K562 (cell line): ENCODE data around the gene PODXL. TPM values are rescaled to one million over a fixed set of nuclear protein-coding genes. Genes with fewer than 3 reads are reported as not detected.

Experiments used
- ARID1B ChIP-seq: fragments of 450-650 bp; IDR thresholded peaks from 2 replicates; pipeline ENCODE4 v1.6.1; 2016; ENCODE audit warnings: antibody characterized with exemption, mild to moderate bottlenecking, inconsistent platforms
- CBFB ChIP-seq: sonication (generic); formaldehyde crosslinking; IDR thresholded peaks from 2 replicates; pipeline ENCODE4 v1.4.0; 2020; ENCODE audit warnings: mild to moderate bottlenecking, missing genetic modification reagents
- CBX2 ChIP-seq: fragments of 200-600 bp; sonication (generic); IDR thresholded peaks from one replicate; pipeline ENCODE4 v1.6.1; 2012; ENCODE audit warnings: mild to moderate bottlenecking, low read length, inconsistent platforms; ENCODE audit not compliant: insufficient read depth, poor library complexity, severe bottlenecking
- CCNT2 ChIP-seq: IDR thresholded peaks from 2 replicates; pipeline ENCODE4 v1.6.1; 2011; ENCODE audit warnings: borderline replicate concordance, low read depth, mild to moderate bottlenecking, moderate library complexity, mixed read lengths, low read length; ENCODE audit not compliant: insufficient read length; ENCODE audit errors: extremely low read depth
- ELF2 ChIP-seq: fragments of 250-450 bp; sonication (Bioruptor Pico); IDR thresholded peaks from 2 replicates; pipeline ENCODE4 v1.5.0; 2021; ENCODE audit warnings: mild to moderate bottlenecking
- FOXJ2 ChIP-seq: fragments of 200-800 bp; sonication (Bioruptor generic); IDR thresholded peaks from 2 replicates; pipeline ENCODE4 v1.6.1; 2016; ENCODE audit warnings: missing genetic modification characterization, missing compliant biosample characterization
- GABPB1 ChIP-seq: sonication (generic); formaldehyde crosslinking; IDR thresholded peaks from 2 replicates; pipeline ENCODE4 v1.8.0; 2022; ENCODE audit warnings: mild to moderate bottlenecking, missing genetic modification reagents
- GTF3C2 ChIP-seq: IDR thresholded peaks from 3 replicates; pipeline ENCODE4 v1.6.1; 2011; ENCODE audit warnings: borderline replicate concordance, mild to moderate bottlenecking, moderate library complexity; ENCODE audit not compliant: insufficient read length; ENCODE audit errors: extremely low read depth
- HIVEP1 ChIP-seq: fragments of 250-450 bp; sonication (Bioruptor Pico); IDR thresholded peaks from 2 replicates; pipeline ENCODE4 v1.4.0; 2020; ENCODE audit warnings: mild to moderate bottlenecking
- KAT7 ChIP-seq: sonication (generic); formaldehyde crosslinking; IDR thresholded peaks from 2 replicates; pipeline ENCODE4 v1.8.0; 2022; ENCODE audit warnings: missing genetic modification reagents, mild to moderate bottlenecking, borderline replicate concordance
- PHTF2 ChIP-seq: fragments of 250-450 bp; sonication (Bioruptor Pico); IDR thresholded peaks from 2 replicates; pipeline ENCODE4 v1.5.0; 2021; ENCODE audit warnings: mild to moderate bottlenecking
- POLR2AphosphoS5 ChIP-seq: IDR thresholded peaks from 2 replicates; pipeline ENCODE4 v1.6.1; 2011; ENCODE audit warnings: mild to moderate bottlenecking, low read depth, low read length, moderate library complexity; ENCODE audit not compliant: control insufficient read depth, insufficient read depth
- PURB ChIP-seq: sonication (generic); formaldehyde crosslinking; IDR thresholded peaks from 2 replicates; pipeline ENCODE4 v1.9.0; 2021; ENCODE audit warnings: low read depth, mild to moderate bottlenecking, missing genetic modification reagents
- RBBP5 ChIP-seq: fragments of 200-600 bp; sonication (generic); IDR thresholded peaks from 2 replicates; pipeline ENCODE4 v1.6.1; 2012; ENCODE audit warnings: borderline replicate concordance, mild to moderate bottlenecking, low read length, control low read depth, inconsistent platforms; ENCODE audit not compliant: insufficient read depth, poor library complexity, severe bottlenecking
- SPI1 ChIP-seq: IDR thresholded peaks from 2 replicates; pipeline ENCODE4 v1.6.1; 2011; ENCODE audit warnings: low read depth, low read length, control low read depth, borderline replicate concordance
- TARDBP ChIP-seq: fragments of 450-650 bp; IDR thresholded peaks from 2 replicates; pipeline ENCODE4 v1.6.1; 2016
- TCF15 ChIP-seq: fragments of 250-450 bp; sonication (Bioruptor Pico); IDR thresholded peaks from 2 replicates; pipeline ENCODE4 v1.8.0; 2022; ENCODE audit warnings: moderate library complexity, mild to moderate bottlenecking, inconsistent platforms
- TCF3 ChIP-seq: sonication (generic); formaldehyde crosslinking; IDR thresholded peaks from 2 replicates; pipeline ENCODE4 v1.4.0; 2020; ENCODE audit warnings: mild to moderate bottlenecking, missing genetic modification reagents
- ZNF12 ChIP-seq: sonication (generic); formaldehyde crosslinking; IDR thresholded peaks from 2 replicates; pipeline ENCODE4 v1.4.0; 2020; ENCODE audit warnings: mild to moderate bottlenecking, missing genetic modification reagents
- ZNF133 ChIP-seq: fragments of 250-450 bp; sonication (Bioruptor Pico); IDR thresholded peaks from 2 replicates; pipeline ENCODE4 v1.4.0; 2020; ENCODE audit warnings: mild to moderate bottlenecking
- ZNF280A ChIP-seq: fragments of 450-650 bp; IDR thresholded peaks from 2 replicates; pipeline ENCODE4 v1.6.1; 2018; ENCODE audit warnings: mild to moderate bottlenecking, low read depth; ENCODE audit not compliant: partially characterized antibody
- ZNF561 ChIP-seq: fragments of 450-650 bp; formaldehyde crosslinking; conservative IDR thresholded peaks from 2 replicates; pipeline ENCODE4 v1.4.0; 2020; ENCODE audit warnings: mild to moderate bottlenecking, moderate library complexity
- ZNF695 ChIP-seq: fragments of 450-650 bp; formaldehyde crosslinking; IDR thresholded peaks from 2 replicates; pipeline ENCODE4 v1.4.0; 2020; ENCODE audit warnings: mild to moderate bottlenecking, moderate library complexity
- polyA plus RNA-seq, 8 experiments: library from polyadenylated mRNA; depleted of rRNA in 4 of 8; stranded (reverse) in 5 of 8; unstranded in 3 of 8; fragments of >200 nt; fragmentation: Nextera tagmentation in 2 of 8; fragmentation: Illumina TruSeq in 1 of 8; extraction: Ambion mirVana in 2 of 8; extraction: Trizol in 1 of 8; gene quantifications; 2 replicates each; pipeline versions ENCODE4 v1.2.1 to v1.2.3, GENCODE V29; 2011 to 2014; ENCODE audit warnings: inconsistent platforms in 1 of 8, missing spikeins in 1 of 8
- total RNA-seq, 7 experiments: library from RNA; depleted of rRNA in 6 of 7; stranded (reverse); fragments of >200 nt in 6 of 7; fragmentation: Illumina TruSeq in 2 of 7; extraction: Trizol in 2 of 7; gene quantifications; 2 replicates each; pipeline versions ENCODE4 v1.2.1 to v1.2.3, GENCODE V29; 2011 to 2021; ENCODE audit warnings: low replicate concordance in 1 of 7

Gene PODXL
- total and polyA plus RNA-seq, 9 of the 15 experiments (the other 6 are each of a cell fraction or from before 2014, with no cell fraction given) = 0.01 to 0.73 (median 0.07) TPM

- no peak for TF ChIP-seq ZNF280A
- TF ChIP-seq CBFB (CRISPR knock-in tag) = peak; percentile 44; the same call in 1 of the 2 replicates
- TF ChIP-seq GABPB1 (CRISPR knock-in tag) = no peak
- no peak for TF ChIP-seq POLR2AphosphoS5
- no peak for TF ChIP-seq ZNF133 (CRISPR knock-in tag)
- no peak for TF ChIP-seq PHTF2 (CRISPR knock-in tag)
- no peak for TF ChIP-seq CBX2
- no peak for TF ChIP-seq FOXJ2 (tag)
- TF ChIP-seq CCNT2 = no peak
- TF ChIP-seq ZNF695 = no peak
- no peak for TF ChIP-seq RBBP5
- TF ChIP-seq TCF15 (CRISPR knock-in tag) = no peak
- no peak for TF ChIP-seq SPI1
- no peak for TF ChIP-seq HIVEP1 (CRISPR knock-in tag)
- TF ChIP-seq PURB (CRISPR knock-in tag) = no peak
- TF ChIP-seq ARID1B = peak; percentile 33; the same call in 1 of the 2 replicates
- TF ChIP-seq ELF2 (CRISPR knock-in tag) = no peak
- no peak for TF ChIP-seq GTF3C2
- no peak for TF ChIP-seq ZNF561 (CRISPR knock-in tag)
- no peak for TF ChIP-seq KAT7
- TF ChIP-seq TCF3 = peak; percentile 17; the same call in 1 of the 2 replicates
- TF ChIP-seq ZNF12 = no peak
- TF ChIP-seq TARDBP = no peak
Measured at GRCh38 chr7:131513245-131514061, 43.0 kb downstream of the PODXL start (continued).
